PC-9 (cell line): ENCODE measurements around the gene DTX1.

ENCODE experiments used
- EZH2 ChIP-seq: fragments of 200-600 bp; sonication (generic); IDR thresholded peaks from 2 replicates; pipeline ENCODE4 v1.8.0; 2017; ENCODE audit warnings: antibody characterized with exemption, low read depth
- TF ChIP-seq, protein P1 (sequence below): fragments of 200-600 bp; sonication (generic); conservative IDR thresholded peaks from 2 replicates; pipeline ENCODE4 v1.6.1; 2017; ENCODE audit warnings: mixed run types, antibody characterized with exemption, mild to moderate bottlenecking, moderate library complexity

DNA sequence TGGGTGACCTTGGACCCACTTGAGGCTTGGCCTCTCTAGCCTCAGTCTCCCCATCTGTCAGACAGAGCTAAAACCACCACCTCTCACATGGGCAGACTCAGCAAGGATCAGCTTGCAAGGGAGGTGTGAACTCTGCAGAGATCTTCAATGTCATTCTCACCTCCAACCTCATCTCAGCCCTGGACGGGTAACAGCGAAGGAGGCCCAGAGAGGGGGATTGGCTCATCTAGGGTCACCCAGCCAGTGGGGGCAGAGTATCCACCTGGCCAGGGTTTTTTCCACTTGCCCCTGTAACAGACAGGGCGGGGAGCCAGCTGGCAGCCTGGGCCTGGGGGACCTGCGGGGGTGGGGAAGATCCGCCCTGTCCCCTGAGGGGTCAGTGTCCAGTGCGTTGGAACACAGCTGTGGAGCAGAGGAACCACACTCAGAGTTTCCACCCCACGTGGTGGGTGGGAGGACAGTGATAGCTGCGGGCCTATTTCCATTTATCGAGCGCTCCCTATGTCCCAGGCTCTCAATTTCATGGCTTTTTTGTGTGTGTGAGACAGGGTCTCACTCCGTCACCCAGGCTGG lies 27.4 kb downstream of the DTX1 start:
- TF ChIP-seq, protein P1, sequence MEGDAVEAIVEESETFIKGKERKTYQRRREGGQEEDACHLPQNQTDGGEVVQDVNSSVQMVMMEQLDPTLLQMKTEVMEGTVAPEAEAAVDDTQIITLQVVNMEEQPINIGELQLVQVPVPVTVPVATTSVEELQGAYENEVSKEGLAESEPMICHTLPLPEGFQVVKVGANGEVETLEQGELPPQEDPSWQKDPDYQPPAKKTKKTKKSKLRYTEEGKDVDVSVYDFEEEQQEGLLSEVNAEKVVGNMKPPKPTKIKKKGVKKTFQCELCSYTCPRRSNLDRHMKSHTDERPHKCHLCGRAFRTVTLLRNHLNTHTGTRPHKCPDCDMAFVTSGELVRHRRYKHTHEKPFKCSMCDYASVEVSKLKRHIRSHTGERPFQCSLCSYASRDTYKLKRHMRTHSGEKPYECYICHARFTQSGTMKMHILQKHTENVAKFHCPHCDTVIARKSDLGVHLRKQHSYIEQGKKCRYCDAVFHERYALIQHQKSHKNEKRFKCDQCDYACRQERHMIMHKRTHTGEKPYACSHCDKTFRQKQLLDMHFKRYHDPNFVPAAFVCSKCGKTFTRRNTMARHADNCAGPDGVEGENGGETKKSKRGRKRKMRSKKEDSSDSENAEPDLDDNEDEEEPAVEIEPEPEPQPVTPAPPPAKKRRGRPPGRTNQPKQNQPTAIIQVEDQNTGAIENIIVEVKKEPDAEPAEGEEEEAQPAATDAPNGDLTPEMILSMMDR: no peak
- TF ChIP-seq EZH2: no peak
